T follicular helper cell (primary cell): ENCODE measurements around the gene CITED1.

Experiments
- DNase-seq: peaks from one replicate; pipeline ENCODE4 v3.0.0-alpha.2; 2020; ENCODE audit warnings: low read depth

The CITED1 gene

DNA sequence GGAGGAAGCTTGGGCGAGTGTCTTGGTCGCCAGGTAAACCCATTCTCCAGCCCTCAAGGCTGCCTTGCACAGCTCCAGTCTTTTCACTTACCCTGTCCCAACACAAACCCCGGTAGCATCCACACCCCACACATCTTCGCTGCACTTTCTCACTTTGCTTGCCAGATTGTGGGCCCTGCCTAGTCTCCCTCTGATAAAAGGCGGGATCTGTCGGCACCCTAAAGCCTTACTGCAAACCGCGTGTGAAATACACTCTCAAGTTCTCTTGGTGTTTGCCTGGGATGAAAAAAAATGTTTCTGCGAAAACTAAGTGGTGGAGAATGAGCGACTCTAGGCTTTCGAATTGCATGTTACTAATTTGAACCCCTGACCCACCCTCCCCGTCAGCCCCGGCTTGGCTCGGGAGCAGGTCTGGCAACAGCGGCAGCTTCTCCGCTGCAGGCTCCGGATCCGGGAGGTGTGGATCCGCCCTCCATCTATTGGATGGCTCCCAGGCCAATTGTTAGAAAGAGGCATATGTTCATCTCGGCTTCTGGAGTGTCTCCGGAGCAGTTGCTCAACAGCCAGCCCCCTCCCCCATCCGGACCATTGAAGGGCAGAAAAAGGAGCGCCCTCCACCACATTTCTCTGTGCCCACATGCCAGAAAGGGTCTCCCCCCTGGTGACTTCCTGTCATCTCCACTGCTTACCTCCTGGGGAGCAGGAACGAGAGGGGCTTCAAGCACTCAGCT lies 3.0 kb upstream of the CITED1 start:
- DNase-seq: no peak

GRCh38 chrX:72308209-72308565 lies 2.5 kb upstream of the CITED1 start:
- no peak for DNase-seq

DNA sequence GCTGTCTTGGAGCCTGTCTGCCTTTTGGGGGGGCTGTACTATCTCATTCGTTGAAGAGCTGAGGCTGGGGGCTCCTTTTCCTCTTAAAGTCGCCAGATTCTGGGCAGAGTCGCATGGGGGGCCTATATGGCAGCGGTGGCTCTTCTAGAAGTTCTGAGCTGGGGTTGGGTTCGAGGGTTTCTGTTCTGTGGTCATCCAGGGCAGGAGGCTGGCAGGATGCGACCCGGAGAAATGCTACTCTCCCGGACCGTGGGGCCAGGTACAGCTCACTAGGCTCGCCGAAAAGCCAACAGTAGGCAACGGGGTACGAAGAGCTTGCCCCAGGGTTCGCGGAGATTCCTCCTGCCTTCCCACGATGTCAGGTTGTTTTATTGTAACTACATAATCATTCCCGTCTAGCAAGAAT lies 1.9 kb upstream of the CITED1 start:
- DNase-seq: no peak

- DNase-seq: no peak
Observed at GRCh38 chrX:72306851-72307645, 1.3 kb upstream of the CITED1 start.

- DNase-seq: no peak
Observed at GRCh38 chrX:72306085-72306801, 529 bp upstream of the CITED1 start.

GRCh38 chrX:72304877-72305276 lies 837 bp downstream of the CITED1 start:
- DNase-seq: no peak

GRCh38 chrX:72301781-72302180 lies 3.9 kb downstream of the CITED1 start:
- no peak for DNase-seq

- DNase-seq: no peak
Observed at GRCh38 chrX:72299891-72300630, 5.7 kb downstream of the CITED1 start.

GRCh38 chrX:72297953-72298730 lies 7.6 kb downstream of the CITED1 start:
- DNase-seq: no peak

- no peak for DNase-seq
Observed at GRCh38 chrX:72296991-72297390, 8.7 kb downstream of the CITED1 start.

DNA sequence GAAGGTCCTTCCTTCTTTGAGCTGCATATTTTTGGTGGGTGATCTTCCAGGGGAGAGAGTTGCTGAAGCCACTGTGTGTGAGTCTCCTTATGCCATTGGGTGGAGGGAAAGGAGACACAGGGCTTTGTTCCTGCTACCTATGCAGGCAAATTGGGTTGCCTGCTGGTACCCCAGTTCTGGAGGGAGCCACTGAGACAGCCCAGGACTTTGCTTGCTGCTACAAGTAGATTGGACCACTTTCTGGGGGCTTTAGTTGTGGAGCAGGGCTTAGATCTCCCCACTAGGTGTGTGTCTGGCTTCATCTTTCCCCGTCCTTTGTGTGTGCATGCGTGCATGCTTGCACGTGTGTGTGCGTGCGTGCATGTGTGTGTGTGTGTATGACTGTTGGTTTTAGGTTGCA lies 10.0 kb downstream of the CITED1 start:
- no peak for DNase-seq

DNA sequence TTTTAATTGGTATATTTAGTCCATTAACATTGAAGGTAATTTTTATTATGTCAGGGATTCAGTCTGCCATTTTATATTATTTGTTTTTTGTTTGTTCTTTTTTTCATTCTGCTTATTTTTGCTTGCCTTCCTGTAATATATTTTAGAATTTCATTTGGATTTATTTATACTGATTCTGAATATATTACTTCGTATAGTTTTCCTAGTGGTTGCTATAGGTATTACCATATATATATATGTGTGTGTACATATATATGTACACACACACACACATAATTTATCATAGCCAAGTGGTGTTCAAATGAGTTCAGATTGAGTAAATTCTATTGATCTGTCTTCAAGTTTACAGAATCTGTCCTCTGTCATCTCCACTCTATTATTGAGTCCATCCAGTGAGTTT lies 11.2 kb downstream of the CITED1 start:
- no peak for DNase-seq

DNA sequence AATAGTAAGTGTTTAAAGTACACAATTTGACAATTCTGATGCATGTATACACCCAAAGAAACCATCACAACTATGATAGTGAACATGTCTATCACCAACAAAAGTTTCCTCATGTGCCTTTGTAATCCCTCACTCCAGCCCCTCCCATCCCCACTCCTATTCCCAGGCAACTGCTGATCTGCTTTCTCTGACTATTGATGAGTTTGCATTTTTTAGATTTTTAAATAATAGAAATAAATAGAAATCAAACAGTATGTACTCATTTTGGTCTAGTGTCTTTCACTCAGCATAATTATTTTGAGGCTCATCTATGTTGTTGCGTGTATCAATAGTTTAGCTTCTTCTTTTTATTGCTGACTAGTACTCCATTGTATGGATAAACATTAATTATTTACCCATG lies 23.4 kb downstream of the CITED1 start:
- DNase-seq: no peak

DNA sequence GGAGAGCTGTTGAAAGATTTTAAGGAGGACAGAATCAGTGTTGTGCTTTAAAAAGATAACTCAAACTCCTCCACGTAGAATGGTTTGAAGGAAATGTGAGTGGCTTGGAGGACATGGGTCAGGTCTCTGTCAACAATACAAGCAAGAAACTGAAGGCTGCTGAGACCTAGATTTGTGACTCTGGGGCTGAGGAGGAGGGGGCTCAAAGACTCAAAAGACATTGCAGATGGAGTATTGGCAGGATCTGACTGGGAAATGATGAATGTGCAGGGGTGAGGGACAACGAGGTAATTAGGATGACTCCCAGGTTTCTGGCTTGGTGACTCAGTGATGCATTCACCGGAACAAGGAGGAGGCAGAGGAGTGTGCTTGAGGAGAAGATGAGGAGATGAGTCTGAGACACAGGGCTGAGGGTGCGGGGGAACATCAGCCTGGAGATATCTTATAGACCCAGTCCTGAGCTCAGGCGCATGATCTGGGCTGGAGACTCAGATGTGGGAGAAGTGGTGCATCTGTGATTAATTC lies 25.3 kb downstream of the CITED1 start:
- DNase-seq: no peak

GRCh38 chrX:72276478-72276953 lies 29.2 kb downstream of the CITED1 start:
- DNase-seq: no peak

DNA sequence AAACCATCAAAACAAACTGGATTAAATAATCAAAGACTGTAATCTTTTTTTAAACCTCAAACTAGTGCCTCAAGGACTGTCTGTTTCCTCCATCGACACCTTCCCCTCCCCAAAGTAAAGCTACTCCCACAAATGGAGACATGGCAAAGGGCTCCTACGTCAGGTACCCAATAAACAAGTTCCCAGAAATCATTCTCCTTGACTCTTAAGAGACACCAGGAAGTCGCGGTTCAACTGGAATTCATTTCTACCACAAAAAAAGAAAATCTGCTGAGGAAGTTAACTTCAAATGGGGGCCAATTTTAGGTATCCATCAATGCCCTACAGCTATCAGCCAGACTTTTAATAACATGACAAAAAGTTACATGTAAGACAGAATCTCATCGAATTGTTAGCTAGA lies 31.2 kb downstream of the CITED1 start:
- no peak for DNase-seq

- no peak for DNase-seq
Observed at GRCh38 chrX:72273718-72274117, 32.0 kb downstream of the CITED1 start.

GRCh38 chrX:72272868-72273267 lies 32.8 kb downstream of the CITED1 start:
- DNase-seq: no peak

DNA sequence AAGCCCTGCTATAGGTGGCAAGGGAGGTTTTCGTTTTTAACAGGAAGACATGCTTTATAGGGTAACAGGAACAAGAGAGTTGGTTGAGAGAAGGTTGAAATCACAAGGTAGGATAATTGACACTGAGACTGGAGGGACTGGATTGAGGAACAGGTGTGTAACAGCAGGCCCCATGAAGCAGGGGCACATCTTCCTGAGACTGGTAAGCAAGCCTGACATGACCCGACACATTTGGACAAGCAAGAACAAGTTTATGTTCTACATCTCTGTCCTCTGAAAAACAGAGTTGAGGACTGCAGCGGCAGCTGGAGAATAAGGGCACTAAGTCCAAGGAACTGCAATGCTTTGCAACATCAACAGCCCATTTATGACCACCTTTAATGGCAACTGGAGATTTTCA lies 33.9 kb downstream of the CITED1 start:
- DNase-seq: no peak

DNA sequence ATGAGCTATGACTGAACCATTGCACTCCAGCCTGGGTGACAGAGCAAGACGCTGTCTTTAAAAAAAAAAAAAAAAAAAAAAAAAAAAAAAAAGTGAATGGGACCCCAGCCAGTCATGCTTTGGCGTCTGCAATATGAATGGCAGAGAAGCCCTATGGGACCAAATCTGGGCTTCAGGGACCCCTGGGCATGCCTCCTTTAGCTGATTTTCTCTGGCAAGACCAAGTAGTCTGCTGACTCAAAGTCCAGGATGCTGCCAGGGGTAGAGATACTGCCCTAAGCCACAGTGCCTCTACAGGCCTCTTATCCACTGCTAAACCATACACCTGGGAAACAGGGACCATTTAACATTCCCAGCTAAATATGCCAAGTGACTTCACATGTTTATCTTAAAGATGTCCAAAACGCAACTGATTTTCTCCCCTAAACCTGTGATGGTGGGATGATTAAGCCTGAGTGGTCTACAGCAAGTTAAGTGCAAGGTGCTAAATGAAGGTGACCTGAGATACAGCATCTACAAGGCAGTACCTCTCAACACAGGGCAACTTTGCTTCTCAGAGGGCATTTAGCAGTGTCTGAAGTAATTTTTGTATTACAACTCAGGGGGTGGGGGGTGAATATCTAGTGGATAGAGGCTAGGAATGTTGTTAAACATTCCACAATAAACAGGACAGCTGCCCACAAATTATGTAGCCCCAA lies 34.5 kb downstream of the CITED1 start:
- DNase-seq: no peak
